LHCN-M2 (cell line): ENCODE results near the gene MACROD2. TPM values are rescaled to one million over a fixed set of nuclear protein-coding genes. Genes with fewer than 3 reads are reported as not detected.
"Not testable (repeated sequence)": the region's sequence is repeated elsewhere in the genome, so short reads cannot be mapped to it uniquely, and the experiment has no call there.

ENCODE experiments used
- DNase-seq: peaks from one replicate; pipeline ENCODE4 v3.0.0-alpha.2; 2012; ENCODE audit warnings: low read depth
- total RNA-seq: library from RNA; depleted of rRNA; stranded (reverse); fragments of >200 nt; gene quantifications from 2 replicates; pipeline ENCODE4 v1.2.3, GENCODE V29; 2014

MACROD2 gene
- total RNA-seq, 1 experiment from 2014 or later = 1.1 TPM

GRCh38 chr20:15146948-15147347 is 1151.6 kb downstream of the MACROD2 start:
- no peak for DNase-seq

DNA sequence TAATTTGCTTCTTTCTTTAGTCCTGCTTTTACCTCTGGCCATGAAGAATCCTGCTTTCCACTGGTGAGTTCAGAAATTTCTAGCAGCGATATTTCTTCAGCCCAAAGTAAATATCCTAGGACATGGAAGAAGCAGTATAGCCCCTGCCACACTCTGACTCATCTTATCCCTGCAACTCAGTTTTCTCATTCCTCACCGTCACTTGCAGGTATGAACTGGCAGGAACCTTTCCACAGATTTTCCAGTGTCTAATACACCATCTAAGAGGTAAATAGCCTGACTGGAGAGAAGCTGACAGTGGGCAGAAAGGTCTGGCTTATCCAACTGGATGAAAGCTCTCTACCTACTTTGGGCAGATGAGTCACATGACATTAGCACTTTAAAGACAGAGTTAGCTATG is 1158.8 kb downstream of the MACROD2 start:
- no peak for DNase-seq

- DNase-seq = no peak
Measured at GRCh38 chr20:15155848-15156401, 1160.6 kb downstream of the MACROD2 start.

DNA sequence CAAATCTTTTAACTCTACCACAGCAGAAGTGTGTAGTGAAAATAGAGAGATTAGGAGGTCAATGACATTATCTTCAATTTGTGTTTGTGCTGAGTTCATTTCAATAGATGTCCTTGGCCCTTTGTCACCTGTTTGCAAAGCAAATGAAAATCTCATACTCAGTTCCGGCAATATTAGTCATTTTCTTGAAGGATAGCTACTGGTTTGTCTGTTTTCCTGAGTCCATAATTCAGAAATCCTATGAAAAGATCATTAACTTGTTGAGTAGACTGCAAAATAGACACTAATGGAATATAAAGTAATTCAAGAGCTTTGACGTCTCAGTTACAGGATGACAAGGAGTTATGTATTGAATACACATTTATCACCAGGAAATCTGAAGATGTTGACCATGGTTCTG is 1163.2 kb downstream of the MACROD2 start:
- DNase-seq = no peak

- DNase-seq = peak; percentile 3
Measured at GRCh38 chr20:15162079-15162647, 1166.8 kb downstream of the MACROD2 start.

DNA sequence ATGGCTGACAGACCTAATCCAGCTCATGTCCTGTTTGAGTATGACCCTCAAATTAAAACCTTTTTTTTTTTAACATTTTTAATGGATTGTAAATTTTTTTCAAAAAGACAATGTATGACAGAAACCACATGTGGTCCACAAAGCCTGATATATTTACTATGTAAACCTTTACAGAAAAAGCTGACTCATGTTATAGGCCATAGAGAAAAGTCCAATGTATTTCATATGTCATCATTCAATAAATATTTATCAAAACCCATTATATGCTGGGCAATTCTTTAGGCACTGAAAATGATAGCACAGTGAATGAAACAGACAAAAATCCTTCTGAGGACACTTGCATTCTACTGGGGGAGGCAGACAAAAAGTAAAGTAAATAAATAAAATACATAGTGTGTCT is 1168.3 kb downstream of the MACROD2 start:
- DNase-seq = no peak

GRCh38 chr20:15164726-15165125 is 1169.4 kb downstream of the MACROD2 start:
- DNase-seq = no peak

DNA sequence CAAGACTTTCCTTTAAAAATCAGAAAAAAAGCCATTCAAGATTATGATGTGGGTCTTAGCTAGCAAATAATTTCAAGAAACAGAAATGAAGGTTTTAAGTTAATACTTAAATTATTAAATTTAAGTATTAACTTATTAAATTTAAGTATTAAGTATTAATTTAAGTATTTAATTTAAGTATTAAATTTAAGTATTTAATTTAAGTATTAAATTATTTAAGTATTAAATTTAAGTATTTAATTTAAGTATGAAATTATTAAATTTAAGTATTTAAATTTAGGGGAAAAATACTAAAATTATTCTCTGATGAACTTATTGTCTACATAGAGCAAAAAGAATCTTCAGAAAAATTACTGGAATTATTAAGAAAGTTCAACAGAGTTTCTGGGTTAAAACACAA is 1171.4 kb downstream of the MACROD2 start:
- no peak for DNase-seq

DNA sequence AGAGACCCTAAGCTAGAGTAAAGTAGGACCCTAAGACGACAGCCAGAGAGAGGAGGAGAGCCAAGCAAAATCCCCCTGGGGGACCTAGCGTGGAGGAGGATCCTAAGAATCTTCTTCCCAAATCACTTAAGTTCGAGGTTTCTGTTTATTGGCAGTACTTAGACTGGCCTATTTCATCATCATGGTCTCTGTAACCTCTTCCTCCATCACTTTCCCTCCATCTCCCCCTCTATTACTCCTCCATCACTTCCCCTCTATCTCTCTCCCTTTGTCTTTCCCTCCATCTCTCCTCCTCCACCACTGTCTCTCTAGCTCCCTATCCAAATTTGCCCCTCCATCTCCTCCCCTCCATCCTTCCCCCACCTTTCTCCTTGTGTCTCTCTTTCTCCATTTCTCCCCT is 1175.7 kb downstream of the MACROD2 start:
- DNase-seq = no peak

GRCh38 chr20:15176929-15177328 is 1181.6 kb downstream of the MACROD2 start:
- no peak for DNase-seq

- no peak for DNase-seq
Measured at GRCh38 chr20:15178581-15178980, 1183.3 kb downstream of the MACROD2 start.

DNA sequence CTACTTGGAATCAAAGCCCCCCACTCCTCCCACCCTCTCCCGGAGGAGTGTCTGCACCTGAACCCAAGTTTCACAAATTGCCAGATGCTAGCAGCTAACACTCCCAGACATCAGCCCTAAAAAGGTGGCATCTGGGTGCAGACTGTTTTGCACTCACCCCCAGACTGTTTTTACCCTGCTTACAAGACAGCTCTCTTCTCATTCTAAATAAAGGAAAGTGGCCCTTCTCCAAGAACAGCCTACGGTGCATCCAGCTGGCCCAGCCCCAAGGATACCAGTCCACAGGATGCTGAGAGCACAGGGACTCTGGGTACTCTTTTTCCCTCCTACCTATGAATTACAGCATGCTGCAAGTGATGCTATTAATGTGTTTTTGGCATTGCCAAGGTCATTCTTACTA is 1184.1 kb downstream of the MACROD2 start:
- DNase-seq = no peak

GRCh38 chr20:15179781-15180180 is 1184.5 kb downstream of the MACROD2 start:
- no peak for DNase-seq

DNA sequence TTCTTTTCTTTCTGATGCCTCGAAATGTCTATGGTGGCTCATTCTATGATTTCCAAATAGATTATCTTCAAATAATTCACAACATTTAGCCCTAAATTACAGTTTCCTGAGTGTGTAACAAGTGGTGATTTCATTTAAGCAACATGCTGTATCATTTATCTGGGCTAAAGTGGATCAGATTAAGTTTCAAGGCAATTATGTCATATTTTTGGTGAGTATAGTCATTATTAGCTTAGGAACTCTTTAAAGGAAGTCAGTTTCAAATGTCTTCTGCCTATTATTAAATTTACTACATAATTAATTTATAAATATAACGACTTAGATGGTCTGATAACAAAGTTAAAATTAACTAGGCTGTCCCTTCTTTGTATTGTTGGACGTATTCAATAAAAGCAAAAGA is 1190.0 kb downstream of the MACROD2 start:
- DNase-seq = no peak

- no peak for DNase-seq
Measured at GRCh38 chr20:15185913-15186312, 1190.6 kb downstream of the MACROD2 start.

DNA sequence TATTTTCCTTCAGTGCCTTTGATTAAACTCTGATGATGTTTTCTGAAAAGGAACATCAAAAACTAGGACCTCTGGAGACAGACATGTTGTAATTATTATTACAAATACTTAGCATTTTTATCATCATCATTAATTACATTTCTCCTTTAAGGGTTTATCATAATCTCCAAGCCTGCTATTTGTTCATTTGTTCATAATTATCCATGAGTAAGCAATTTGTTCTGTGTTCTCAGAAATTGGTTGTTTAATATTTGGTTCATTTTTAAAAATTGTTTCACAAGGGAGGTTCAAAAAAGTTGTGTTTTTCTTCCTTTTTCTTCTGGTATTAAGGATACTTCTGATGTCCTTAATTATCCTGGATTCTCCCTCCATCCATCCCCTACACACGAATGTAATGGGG is 1192.3 kb downstream of the MACROD2 start:
- DNase-seq = no peak

DNA sequence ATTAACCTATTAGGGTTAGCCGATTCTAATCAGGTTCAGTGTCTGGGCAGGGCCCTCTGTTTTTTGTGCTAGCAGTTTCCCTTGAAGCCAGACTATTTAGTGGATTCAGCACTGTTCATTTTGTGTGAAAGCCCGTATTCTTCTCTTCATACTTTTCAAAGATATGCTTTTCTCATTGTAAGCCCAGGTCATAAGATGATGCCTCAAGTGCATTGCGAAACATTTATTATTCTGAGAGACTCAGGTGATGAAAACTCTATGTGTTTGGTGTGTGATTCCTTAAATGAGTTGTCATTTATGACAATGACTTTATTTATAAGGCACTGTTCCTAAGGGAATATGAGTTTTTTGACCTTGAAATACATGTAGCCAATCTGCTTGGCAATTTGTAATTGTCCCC is 1193.1 kb downstream of the MACROD2 start:
- no peak for DNase-seq

- no peak for DNase-seq
Measured at GRCh38 chr20:15191082-15191723, 1195.9 kb downstream of the MACROD2 start.

GRCh38 chr20:15195378-15195777 is 1200.1 kb downstream of the MACROD2 start:
- DNase-seq = peak; percentile 46

- no peak for DNase-seq
Measured at GRCh38 chr20:15196547-15197255, 1201.4 kb downstream of the MACROD2 start.

DNA sequence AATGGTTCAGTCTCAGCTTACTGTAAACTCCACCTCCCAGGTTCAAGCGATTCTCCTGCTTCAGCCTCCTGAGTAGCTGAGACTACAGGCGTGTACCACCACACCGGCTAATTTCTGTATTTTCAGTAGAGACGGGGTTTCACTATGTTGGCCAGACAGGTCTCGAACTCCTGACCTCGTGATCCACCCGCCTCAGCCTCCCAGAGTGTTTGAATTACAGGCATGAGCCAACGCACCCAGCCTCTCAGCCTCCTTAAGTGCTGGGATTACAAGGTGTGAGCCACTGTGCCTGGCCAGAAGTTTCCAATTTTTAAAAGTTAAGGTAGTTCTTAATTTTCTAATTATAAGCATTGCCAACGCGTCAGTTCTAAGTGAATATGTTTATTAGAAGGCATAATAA is 1202.7 kb downstream of the MACROD2 start:
- not testable (repeated sequence) for DNase-seq

DNA sequence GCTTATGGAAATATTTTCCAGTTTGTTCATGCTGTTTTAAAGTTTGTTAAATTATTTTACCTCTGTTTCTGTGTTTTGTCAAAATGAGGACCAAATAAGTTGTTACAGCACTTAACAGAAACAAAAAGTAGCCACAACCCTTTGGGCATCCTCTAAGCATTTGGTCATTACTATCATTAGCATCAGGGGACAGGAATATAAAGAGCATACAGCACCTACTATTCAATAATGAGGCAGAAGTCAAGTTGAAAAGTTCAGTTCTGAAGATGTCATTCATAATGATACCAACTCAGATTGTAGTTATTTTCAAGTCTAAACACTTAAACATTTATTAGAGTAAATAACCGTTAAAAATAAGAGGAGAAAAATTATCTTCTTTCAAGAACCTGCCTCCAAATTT is 1204.4 kb downstream of the MACROD2 start:
- no peak for DNase-seq

GRCh38 chr20:15200147-15200565 is 1204.8 kb downstream of the MACROD2 start:
- DNase-seq = peak; percentile 34
